Measurements from ENCODE around the gene SETD5. TPM values are rescaled to one million over a fixed set of nuclear protein-coding genes. Genes with fewer than 3 reads are reported as not detected.

Gene SETD5
- total RNA-seq, 1 donor from 2014 or later = 233 TPM

- DNase-seq (ENCODE audit: low spot score, unreplicated experiment) = peak; percentile 13
- H3K4me1 Mint-ChIP-seq (ENCODE audit: low read depth) = peaks cover 60% of the 10 kb centered on the region
- peak overlapping the region; percentile 97 for H3K4me3 Mint-ChIP-seq (ENCODE audit: low read depth)
- no peaks in the 10 kb centered on the region for H3K9me3 Mint-ChIP-seq (ENCODE audit: low read depth)
- TF ChIP-seq CTCF (IDR thresholded peaks at IDR 0.05; ENCODE audit: unreplicated experiment) = no peak
- H3K27ac Mint-ChIP-seq = peak overlapping the region; percentile 99
- peaks cover 4% of the 10 kb centered on the region for H3K36me3 Mint-ChIP-seq (ENCODE audit: insufficient read depth)
- no peaks in the 10 kb centered on the region for H3K27me3 Mint-ChIP-seq
Measured at GRCh38 chr3:9397906-9398699, 688 bp downstream of the SETD5 start.

GRCh38 chr3:9398700-9399336, 1.4 kb downstream of the SETD5 start:
- H3K27me3 Mint-ChIP-seq = no peaks in the 10 kb centered on the region
- no peaks in the 10 kb centered on the region for H3K9me3 Mint-ChIP-seq (ENCODE audit: low read depth)
- peak overlapping the region; percentile 97 for H3K4me3 Mint-ChIP-seq (ENCODE audit: low read depth)
- TF ChIP-seq CTCF (IDR thresholded peaks at IDR 0.05; ENCODE audit: unreplicated experiment) = no peak
- no peak for DNase-seq (ENCODE audit: low spot score, unreplicated experiment)
- peaks cover 63% of the 10 kb centered on the region for H3K4me1 Mint-ChIP-seq (ENCODE audit: low read depth)
- H3K27ac Mint-ChIP-seq = peak overlapping the region; percentile 99
- H3K36me3 Mint-ChIP-seq (ENCODE audit: insufficient read depth) = peaks cover 2% of the 10 kb centered on the region

GRCh38 chr3:9399337-9399703, 1.9 kb downstream of the SETD5 start:
- Mint-ChIP-seq H3K27me3 (no peaks in the 10 kb centered on the region), H3K9me3 (ENCODE audit: low read depth) (no peaks in the 10 kb centered on the region), H3K4me3 (ENCODE audit: low read depth) (peak overlapping the region; percentile 97), H3K36me3 (ENCODE audit: insufficient read depth) (peaks cover 2% of the 10 kb centered on the region), H3K4me1 (ENCODE audit: low read depth) (peaks cover 63% of the 10 kb centered on the region), H3K27ac (peak overlapping the region; percentile 99)
- DNase-seq (ENCODE audit: low spot score, unreplicated experiment) = no peak
- TF ChIP-seq CTCF (IDR thresholded peaks at IDR 0.05; ENCODE audit: unreplicated experiment) = no peak

- H3K27ac Mint-ChIP-seq = peak overlapping the region; percentile 99
- TF ChIP-seq CTCF (IDR thresholded peaks at IDR 0.05; ENCODE audit: unreplicated experiment) = no peak
- peak; percentile 30 for DNase-seq (ENCODE audit: low spot score, unreplicated experiment)
- peaks cover 63% of the 10 kb centered on the region for H3K4me1 Mint-ChIP-seq (ENCODE audit: low read depth)
- H3K27me3 Mint-ChIP-seq = no peaks in the 10 kb centered on the region
- H3K9me3 Mint-ChIP-seq (ENCODE audit: low read depth) = no peaks in the 10 kb centered on the region
- H3K36me3 Mint-ChIP-seq (ENCODE audit: insufficient read depth) = no peaks in the 10 kb centered on the region
- peak overlapping the region; percentile 97 for H3K4me3 Mint-ChIP-seq (ENCODE audit: low read depth)
Measured at GRCh38 chr3:9399746-9400145, 2.3 kb downstream of the SETD5 start.

- H3K4me1 Mint-ChIP-seq (ENCODE audit: low read depth) = peaks cover 59% of the 10 kb centered on the region
- peak overlapping the region; percentile 91 for H3K27ac Mint-ChIP-seq
- H3K27me3 Mint-ChIP-seq = no peaks in the 10 kb centered on the region
- DNase-seq (ENCODE audit: low spot score, unreplicated experiment) = no peak
- peak overlapping the region; percentile 49 for H3K4me3 Mint-ChIP-seq (ENCODE audit: low read depth)
- no peaks in the 10 kb centered on the region for H3K36me3 Mint-ChIP-seq (ENCODE audit: insufficient read depth)
- no peaks in the 10 kb centered on the region for H3K9me3 Mint-ChIP-seq (ENCODE audit: low read depth)
- TF ChIP-seq CTCF (IDR thresholded peaks at IDR 0.05; ENCODE audit: unreplicated experiment) = no peak
Measured at GRCh38 chr3:9400616-9401015, 3.2 kb downstream of the SETD5 start.

Measured in progenitor cell of endocrine pancreas (in vitro differentiated cells).